ENCODE measurements around the gene FMN2. TPM values are rescaled to one million over a fixed set of nuclear protein-coding genes. Genes with fewer than 3 reads are reported as not detected.

FMN2 gene
- total RNA-seq, 1 experiment from 2014 or later = 4.6 TPM

DNA sequence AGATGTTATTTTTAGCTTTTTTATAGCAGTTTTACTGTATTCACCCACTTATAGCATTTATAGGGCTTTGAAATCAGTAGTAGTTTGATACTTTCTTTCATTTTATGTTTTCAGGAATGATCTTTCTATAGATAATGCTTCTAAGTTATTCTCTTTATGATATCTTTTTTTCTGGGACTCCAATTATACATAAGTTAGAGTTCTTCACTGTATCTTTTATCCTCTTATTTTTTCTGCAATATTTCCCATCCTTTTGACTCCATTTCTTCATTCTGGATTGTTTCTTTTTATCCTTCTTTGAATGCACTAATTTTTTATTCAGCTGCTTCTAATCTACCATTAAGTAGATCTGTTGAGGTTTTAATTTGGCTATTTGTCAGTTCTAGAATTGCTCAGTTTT, 73.1 kb downstream of the FMN2 start:
- Histone ChIP-seq H3K27ac (ENCODE audit: low read length) (no peak overlapping the region), H3K9ac (ENCODE audit: low read length) (no peak overlapping the region), H3K4me2 (ENCODE audit: low read length) (no peak overlapping the region), H3K79me2 (ENCODE audit: low read length) (no peaks in the 10 kb centered on the region), H3K4me1 (ENCODE audit: insufficient read depth, low read length) (no peaks in the 10 kb centered on the region), H3K4me3 (ENCODE audit: low read length) (no peak overlapping the region), H3K36me3 (ENCODE audit: low read depth, low read length) (peaks cover 12% of the 10 kb centered on the region), H3K9me3 (ENCODE audit: low read length) (no peaks in the 10 kb centered on the region; the same call in 1 of the 2 replicates), H3F3A (ENCODE audit: low read length, unreplicated experiment) (no peaks in the 10 kb centered on the region), H4K20me1 (ENCODE audit: low read length) (no peaks in the 10 kb centered on the region), H3K27me3 (ENCODE audit: low read length) (no peaks in the 10 kb centered on the region), H2AFZ (ENCODE audit: low read length) (no peak overlapping the region), H3K9me2 (replicated peaks; ENCODE audit: low read length) (no peaks in the 10 kb centered on the region; the same call in 1 of the 2 replicates)
- intact Hi-C loops (cut with micrococcal nuclease) = no loop called here
- ChIA-PET CTCF (no interaction called here), POLR2A (ENCODE audit: unreplicated experiment) (no interaction called here)
- no peak for ATAC-seq
- TF ChIP-seq, protein P1, sequence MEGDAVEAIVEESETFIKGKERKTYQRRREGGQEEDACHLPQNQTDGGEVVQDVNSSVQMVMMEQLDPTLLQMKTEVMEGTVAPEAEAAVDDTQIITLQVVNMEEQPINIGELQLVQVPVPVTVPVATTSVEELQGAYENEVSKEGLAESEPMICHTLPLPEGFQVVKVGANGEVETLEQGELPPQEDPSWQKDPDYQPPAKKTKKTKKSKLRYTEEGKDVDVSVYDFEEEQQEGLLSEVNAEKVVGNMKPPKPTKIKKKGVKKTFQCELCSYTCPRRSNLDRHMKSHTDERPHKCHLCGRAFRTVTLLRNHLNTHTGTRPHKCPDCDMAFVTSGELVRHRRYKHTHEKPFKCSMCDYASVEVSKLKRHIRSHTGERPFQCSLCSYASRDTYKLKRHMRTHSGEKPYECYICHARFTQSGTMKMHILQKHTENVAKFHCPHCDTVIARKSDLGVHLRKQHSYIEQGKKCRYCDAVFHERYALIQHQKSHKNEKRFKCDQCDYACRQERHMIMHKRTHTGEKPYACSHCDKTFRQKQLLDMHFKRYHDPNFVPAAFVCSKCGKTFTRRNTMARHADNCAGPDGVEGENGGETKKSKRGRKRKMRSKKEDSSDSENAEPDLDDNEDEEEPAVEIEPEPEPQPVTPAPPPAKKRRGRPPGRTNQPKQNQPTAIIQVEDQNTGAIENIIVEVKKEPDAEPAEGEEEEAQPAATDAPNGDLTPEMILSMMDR (conservative IDR thresholded peaks at IDR 0.05; ENCODE audit: low read depth, low read length) = no peak
- no peak for TF ChIP-seq EZH2 (IDR thresholded peaks at IDR 0.05; ENCODE audit: low read length, unreplicated experiment)
- no peak for TF ChIP-seq EZH2phosphoT487 (IDR thresholded peaks at IDR 0.05; ENCODE audit: borderline replicate concordance, low read length)
- DNase-seq = no peak
- BruUV-seq (replicated peaks) = no TSS peak

DNA sequence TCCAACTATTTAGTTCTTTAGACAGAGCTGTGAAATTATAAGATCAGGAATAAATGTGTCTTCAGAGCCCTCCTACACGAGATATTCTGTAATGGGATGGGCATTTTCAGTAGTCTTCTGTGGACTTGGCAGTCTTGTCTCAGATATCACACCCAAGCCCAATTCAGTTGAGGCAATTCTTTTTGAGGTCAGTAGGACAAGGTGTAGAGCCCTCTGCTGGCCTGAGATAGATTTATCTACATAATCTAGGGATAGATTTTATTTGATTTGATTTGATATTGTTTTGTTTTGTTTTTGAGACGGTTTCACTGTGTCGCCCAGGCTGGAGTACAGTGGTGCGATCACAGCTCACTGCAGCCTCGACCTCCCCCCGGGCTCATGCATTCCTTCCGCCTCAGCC, 77.5 kb downstream of the FMN2 start:
- no TSS peak for BruUV-seq (replicated peaks)
- H3K9ac ChIP-seq (ENCODE audit: low read length) = no peak overlapping the region
- TF ChIP-seq, protein P1 (conservative IDR thresholded peaks at IDR 0.05; ENCODE audit: low read depth, low read length) = peak; percentile 73
- TF ChIP-seq EZH2phosphoT487 (IDR thresholded peaks at IDR 0.05; ENCODE audit: borderline replicate concordance, low read length) = no peak
- TF ChIP-seq EZH2 (IDR thresholded peaks at IDR 0.05; ENCODE audit: low read length, unreplicated experiment) = no peak
- H3K36me3 ChIP-seq (ENCODE audit: low read depth, low read length) = 0 out of 2 replicates have a peak, but pooled peaks cover 4% of the 10 kb centered on the region
- ATAC-seq (peak; percentile 64; the same call in 1 of the 2 replicates), DNase-seq (peak; percentile 69)
- H3K4me3 ChIP-seq (ENCODE audit: low read length) = no peak overlapping the region
- H3K79me2 ChIP-seq (ENCODE audit: low read length) = no peaks in the 10 kb centered on the region
- H3F3A ChIP-seq (ENCODE audit: low read length, unreplicated experiment) = no peaks in the 10 kb centered on the region
- intact Hi-C loops (cut with micrococcal nuclease) = loop anchor here (1.0 kb wide), 1 partner anchor 142 kb away; no protein-coding TSS in a partner anchor
- no peaks in the 10 kb centered on the region for H3K9me2 ChIP-seq (replicated peaks; ENCODE audit: low read length)
- H3K9me3 ChIP-seq (ENCODE audit: low read length) = no peaks in the 10 kb centered on the region
- ChIA-PET POLR2A (ENCODE audit: unreplicated experiment) (no interaction called here), CTCF (no interaction called here)
- no peak overlapping the region for H3K27ac ChIP-seq (ENCODE audit: low read length)
- H4K20me1 ChIP-seq (ENCODE audit: low read length) = no peaks in the 10 kb centered on the region
- H3K27me3 ChIP-seq (ENCODE audit: low read length) = no peaks in the 10 kb centered on the region
- H3K4me1 ChIP-seq (ENCODE audit: insufficient read depth, low read length) = no peaks in the 10 kb centered on the region
- 0 out of 2 replicates have a peak overlapping the region, but pooled peaks have one; percentile 9 for H3K4me2 ChIP-seq (ENCODE audit: low read length)
- H2AFZ ChIP-seq (ENCODE audit: low read length) = no peak overlapping the region

DNA sequence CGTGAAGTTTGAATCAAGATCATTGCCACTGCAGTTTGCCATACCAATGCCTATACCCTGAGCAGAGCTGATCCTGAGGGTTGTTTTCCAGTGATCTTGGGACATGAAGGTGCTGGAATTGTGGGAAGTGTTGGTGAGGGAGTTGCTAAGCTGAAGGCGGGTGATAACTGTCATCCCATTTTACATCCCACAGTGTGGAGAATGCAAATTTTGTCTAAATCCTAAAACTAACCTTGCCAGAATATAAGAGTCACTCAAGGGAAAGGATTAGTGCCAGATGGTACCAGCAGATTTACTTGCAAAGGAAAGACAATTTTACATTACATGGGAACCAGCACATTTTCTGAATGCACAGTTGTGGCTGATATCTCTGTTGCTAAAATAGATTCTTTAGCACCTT, 78.6 kb downstream of the FMN2 start:
- H3K9me2 ChIP-seq (replicated peaks; ENCODE audit: low read length) = no peaks in the 10 kb centered on the region
- intact Hi-C loops (cut with micrococcal nuclease) = no loop called here
- no peaks in the 10 kb centered on the region for H4K20me1 ChIP-seq (ENCODE audit: low read length)
- H3K27ac ChIP-seq (ENCODE audit: low read length) = no peak overlapping the region
- H3K27me3 ChIP-seq (ENCODE audit: low read length) = no peaks in the 10 kb centered on the region
- no peak overlapping the region for H3K4me2 ChIP-seq (ENCODE audit: low read length)
- no peak overlapping the region for H3K9ac ChIP-seq (ENCODE audit: low read length)
- DNase-seq = no peak
- no peaks in the 10 kb centered on the region for H3K9me3 ChIP-seq (ENCODE audit: low read length)
- no peaks in the 10 kb centered on the region for H3F3A ChIP-seq (ENCODE audit: low read length, unreplicated experiment)
- POLR2A ChIA-PET (ENCODE audit: unreplicated experiment) = no interaction called here
- H2AFZ ChIP-seq (ENCODE audit: low read length) = no peak overlapping the region
- H3K79me2 ChIP-seq (ENCODE audit: low read length) = no peaks in the 10 kb centered on the region
- no peak overlapping the region for H3K4me3 ChIP-seq (ENCODE audit: low read length)
- CTCF ChIA-PET = no interaction called here
- H3K36me3 ChIP-seq (ENCODE audit: low read depth, low read length) = no peaks in the 10 kb centered on the region
- BruUV-seq (replicated peaks) = no TSS peak
- no peak for ATAC-seq
- H3K4me1 ChIP-seq (ENCODE audit: insufficient read depth, low read length) = no peaks in the 10 kb centered on the region
- TF ChIP-seq EZH2 (IDR thresholded peaks at IDR 0.05; ENCODE audit: low read length, unreplicated experiment) (no peak), EZH2phosphoT487 (IDR thresholded peaks at IDR 0.05; ENCODE audit: borderline replicate concordance, low read length) (no peak)
- TF ChIP-seq, protein P1 (conservative IDR thresholded peaks at IDR 0.05; ENCODE audit: low read depth, low read length) = no peak

Measured in PC-3 (cell line).